GM18526 (cell line): ENCODE data around the gene NHERF2.

Experiments used
- POLR2A ChIP-seq: IDR thresholded peaks from 3 replicates; pipeline ENCODE4 v1.6.1; 2011; ENCODE audit not compliant: insufficient read length; ENCODE audit errors: extremely low read depth

The NHERF2 gene

DNA sequence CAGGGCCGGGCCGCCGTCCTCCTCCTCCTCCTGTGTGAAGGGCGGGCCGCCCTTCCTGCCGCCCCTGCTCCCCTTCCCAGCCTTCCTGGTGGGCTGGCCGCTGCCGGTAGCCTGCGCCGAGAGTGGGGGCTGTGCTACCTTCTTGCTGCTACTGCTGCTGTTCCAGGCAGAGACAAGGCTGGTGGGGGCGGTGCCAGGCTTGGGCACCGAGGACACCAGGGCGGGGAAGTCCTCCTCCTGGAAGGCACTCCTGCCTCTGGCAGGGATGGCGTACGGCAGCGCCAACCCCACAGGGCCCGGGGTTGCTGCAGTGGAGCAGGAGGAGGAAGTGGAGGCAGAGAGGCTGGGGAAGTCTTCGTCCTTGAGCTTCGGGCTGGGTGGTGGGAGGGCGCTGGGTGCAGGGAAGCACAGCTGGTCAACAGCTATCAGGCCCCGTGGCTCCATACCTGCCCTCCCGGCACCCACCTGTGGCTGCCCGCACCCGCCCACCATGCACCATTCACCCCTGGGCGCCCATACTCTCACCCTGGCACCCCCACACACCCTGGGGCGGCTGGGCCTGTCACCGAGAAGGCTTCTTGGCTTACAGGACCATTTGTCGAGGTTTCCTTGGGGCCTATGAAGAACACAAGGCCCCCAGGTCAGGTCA lies 26.7 kb upstream of the NHERF2 start:
- TF ChIP-seq POLR2A, result no peak

DNA sequence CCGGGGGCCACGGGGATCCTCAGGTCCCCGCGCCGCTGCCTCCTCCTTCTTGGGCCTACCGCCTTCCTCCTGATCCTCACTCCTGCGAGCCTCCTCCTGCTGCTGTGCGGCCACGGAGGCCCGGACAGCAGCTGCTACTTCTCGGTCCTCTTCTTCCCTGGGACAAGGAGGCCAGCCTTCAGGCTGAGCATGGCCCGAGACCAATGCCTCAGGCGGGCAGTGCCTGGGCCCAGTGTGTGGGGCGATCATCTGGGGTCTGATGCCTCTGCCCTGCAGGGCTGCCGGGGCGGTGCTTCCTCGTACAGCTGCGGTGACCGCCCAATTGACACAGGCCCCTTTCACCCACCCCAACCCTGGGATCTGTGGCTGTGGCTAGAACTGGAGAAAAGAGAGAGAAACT lies 25.7 kb upstream of the NHERF2 start:
- no peak for TF ChIP-seq POLR2A

DNA sequence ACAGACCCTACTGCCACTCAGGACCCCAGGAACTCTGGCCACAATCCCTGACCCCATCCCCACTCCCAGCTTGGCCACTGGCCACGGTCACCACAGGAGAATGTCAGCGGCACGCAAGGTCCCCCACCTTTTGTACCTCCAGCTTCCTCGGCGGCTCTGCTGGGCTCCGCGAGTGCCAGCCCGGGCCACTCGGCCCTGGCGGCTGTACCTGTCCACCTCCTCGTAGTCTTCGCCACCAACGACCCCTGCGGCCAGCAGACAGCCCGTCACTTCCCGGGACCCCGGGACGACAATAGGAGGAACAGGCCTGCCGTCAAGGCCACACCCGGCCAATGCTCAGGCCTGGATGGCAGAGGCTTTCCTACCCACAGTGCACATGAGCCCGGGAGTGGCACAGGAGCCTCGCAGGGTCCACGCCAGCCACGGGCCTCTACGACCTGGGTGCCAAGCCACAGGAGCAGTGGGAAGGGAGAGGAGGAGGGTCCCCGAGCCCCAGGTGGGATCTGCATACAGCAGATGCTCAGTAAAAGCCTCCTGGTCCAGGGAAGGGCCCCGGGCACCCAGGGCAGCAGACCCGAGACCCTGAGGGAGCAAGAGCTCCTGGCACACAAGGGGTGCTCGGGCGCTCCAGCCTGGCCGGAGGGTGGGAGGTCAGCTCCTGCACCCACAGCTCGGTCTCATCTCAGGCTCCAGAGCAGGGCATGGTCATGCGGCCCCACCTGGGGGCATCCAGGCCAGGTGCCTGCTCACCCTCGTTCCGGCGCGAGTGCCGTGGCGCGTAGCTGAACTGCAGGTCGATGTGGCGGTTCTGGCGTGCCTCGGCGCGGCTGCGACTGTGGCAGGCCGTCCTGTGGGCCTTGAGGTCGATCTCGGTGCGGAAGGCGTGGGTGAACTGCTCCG lies 25.0 kb upstream of the NHERF2 start:
- TF ChIP-seq POLR2A, result no peak

DNA sequence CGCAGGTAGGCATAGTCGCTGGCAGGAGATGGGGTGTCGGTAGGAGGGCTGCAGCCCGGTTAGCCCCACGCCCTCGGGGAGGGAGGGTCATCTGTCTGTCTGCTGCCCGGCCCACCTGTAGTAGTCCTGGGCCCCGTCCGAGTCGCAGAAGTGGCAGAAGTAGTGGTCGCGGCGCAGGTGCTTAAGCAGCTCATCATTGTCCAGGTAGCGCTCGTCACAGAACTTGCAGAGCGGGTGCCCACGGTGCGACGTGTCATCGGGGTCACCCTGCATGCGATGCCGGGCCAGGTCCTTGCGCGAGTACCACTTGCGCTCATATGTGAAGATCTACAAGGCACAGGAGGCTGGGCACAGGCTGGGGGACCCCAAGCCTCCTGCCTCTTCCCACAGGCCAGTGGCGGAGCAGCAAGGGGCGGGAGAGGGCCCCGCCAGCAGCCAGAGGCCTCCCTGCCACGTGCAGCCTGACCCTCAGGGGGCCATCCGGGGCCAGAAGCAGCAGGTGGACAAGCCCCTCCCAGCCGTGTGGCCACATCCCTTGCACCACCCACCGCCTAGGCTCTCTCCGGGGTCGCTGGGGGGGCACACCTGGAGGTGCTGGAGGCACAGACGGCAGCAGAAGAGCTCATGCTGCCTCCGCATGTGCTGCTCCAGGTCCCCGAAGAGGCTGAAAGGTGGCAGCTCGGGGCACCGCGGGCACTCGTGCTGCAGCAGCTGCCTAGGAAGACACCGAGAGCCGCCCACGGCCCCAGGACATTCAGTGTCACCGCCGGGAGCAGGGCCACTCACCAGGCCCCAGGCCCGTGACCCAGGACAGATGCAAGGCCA lies 24.1 kb upstream of the NHERF2 start:
- no peak for TF ChIP-seq POLR2A

DNA sequence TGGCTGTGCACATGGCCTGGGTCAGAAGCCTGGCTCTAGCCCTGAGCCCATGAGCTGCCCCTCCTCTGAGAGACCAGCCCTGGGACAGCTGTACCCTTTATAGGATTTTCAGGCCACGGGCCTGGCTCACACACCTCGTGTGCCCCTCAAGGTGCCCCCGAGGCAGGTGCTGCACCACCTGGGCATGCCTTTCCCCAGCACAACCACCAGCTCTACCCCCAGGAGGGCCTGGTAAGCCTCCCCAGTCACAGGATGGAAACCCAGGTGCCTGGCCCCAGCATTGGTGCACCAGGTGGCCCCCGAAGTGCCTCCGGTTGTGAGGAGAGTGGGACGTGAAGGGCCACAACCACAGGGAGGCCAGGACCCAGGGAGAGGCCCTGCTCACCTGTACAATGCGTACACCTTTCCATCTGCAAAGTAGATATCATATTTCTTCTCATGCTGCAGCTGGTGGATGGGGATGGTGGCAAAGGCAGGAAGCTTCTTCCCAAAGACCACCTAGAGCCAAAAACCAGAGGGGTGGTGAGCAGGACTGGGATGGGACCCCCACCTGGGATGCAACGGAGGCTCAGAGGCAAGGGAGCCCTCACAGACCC lies 23.4 kb upstream of the NHERF2 start:
- no peak for TF ChIP-seq POLR2A

DNA sequence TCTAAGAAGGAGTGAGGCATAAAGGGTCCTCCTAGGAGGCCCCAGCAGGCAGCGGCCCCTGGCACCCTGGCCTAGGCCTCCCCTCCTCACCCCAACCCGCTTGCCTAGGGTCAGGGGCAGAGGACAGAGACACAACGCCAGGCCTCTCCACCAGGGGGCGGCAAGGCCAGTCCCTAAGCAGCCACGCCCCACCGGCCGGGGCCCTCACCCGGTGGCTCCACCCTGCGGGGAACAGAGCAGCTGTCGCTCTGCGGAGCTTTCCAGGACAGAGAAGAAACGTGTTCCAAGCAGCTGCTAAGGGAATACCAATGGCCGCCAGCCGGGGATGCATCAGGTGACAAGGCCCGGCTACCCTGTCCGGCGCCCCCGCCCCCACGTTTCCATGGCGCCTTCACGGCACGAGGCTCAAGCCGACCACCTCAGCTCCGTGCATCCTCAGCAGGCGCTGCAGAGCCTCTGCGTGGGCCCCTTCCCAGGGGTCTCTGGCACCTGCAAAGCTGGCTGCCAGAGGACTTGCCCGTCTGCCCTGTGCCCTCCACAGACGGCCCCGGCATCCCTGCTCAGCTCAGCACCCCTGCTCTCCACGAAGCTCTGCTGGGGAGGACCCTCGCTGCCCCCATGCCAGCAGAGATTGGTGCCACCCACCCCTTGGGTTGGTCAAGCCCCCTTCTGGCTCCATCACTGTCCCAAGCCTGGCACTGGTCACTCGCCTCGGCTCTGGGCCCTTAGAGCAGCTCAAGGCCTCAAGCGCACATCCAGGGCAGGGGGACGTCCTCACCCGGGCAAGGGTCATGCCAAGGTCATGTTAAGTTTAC lies 22.7 kb upstream of the NHERF2 start:
- TF ChIP-seq POLR2A, result no peak

DNA sequence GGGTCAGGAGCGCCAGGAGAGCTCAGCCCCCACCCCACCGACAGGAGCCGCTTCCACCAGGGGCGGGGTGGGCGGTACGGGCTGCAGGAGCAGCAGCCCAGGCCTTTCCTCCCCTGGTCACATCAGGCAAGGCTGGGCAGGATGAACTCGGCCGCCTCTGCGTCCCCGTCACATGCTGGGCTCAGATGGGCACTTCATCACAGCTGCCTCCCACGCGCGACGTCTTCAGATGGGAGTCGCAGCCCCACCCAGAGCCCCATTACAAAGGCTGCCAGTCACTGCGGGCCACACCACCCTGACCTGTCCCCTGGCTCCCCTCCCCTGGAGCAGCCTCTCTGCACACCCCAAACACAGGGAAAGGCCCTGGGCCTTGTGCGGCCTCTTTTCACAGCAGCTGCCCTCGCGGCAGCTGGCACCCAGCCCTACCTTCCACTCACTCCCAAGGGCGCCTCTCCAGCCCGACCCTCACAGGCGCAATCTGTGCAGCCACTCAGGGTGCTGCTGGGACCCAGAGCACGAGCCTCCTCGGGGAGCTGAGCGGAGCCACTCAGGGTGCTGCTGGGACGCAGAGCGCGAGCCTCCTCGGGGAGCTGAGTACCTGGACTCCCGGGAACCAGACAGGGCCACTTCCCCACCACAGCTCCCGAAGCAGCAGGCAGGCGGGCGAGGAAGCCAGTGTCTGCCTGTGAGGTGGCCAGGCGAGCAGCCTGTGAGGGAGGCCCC lies 21.7 kb upstream of the NHERF2 start:
- TF ChIP-seq POLR2A, result no peak

DNA sequence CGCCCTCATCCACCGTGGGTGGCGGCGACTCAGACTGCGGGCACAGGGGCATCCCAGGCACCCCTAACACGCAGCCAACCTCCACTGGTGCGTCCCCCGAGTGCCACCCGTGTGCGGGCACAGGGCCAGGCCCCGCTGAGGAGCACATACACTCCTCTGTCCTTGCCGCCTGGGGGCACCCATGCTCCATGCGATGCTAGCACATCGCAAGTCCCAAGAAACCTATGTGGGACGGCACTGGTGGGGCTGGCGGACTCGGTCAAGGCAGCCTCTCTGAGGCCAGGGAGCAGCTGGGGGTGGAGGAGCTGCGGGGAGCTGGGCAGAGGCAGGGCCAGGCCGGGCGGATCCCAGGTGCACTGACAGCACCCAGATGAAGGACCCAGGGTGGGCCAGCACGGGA lies 21.1 kb upstream of the NHERF2 start:
- TF ChIP-seq POLR2A, result no peak

DNA sequence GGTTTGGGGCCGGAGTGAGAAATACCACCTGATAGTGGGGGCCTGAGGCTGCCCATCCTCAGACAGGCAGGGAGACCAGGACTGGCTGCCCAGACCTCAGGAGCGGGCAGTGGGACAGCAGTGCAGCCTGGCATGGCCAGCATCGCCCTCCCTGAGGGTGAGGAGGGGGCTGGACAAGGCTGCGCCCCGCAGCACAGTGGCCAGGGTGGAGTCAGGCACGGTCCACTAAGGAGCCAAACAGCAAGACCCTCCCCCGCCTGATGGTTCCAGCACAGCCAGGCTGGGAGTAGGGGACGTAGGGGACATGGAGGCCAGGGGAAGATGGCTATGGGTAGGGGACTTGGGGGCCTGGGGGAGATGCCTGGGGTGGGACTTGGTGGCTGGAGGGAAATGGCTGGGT lies 20.4 kb upstream of the NHERF2 start:
- no peak for TF ChIP-seq POLR2A

DNA sequence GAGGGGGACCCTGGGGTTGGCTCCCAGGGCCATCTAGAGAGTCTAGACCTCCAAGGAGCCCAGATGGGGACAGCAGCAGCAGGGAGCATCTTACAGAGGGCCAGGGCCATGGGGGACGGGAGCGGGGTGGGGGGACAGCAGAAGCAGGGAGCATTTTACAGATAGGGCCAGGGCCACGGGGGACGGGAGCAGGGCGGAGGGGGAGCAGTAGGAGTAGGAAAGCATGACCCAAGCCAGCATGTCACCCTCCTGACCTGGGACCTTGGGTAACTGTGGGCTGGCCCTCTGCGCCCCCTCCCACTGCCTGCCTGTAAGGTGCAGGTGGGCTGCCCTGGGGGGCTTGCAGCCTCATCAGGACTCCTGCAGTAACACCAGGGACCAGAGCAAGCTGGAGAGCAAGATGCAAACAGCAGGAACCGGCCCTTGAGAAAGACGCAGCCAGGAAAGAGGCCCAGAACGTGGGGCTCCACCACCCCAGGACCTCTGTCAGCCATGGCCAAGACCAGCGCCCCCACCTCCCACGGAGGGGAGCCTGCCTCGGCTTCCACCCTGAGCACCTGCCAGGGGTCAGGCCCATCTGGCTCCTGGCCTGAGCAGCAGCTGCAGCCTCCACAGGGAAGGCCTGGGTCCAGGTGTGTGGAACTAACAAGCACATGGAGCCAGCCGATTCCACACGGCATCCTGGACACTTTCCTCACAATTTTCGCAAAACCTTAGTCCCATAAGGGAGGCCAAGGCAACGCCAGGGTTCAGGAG lies 19.4 kb upstream of the NHERF2 start:
- no peak for TF ChIP-seq POLR2A

DNA sequence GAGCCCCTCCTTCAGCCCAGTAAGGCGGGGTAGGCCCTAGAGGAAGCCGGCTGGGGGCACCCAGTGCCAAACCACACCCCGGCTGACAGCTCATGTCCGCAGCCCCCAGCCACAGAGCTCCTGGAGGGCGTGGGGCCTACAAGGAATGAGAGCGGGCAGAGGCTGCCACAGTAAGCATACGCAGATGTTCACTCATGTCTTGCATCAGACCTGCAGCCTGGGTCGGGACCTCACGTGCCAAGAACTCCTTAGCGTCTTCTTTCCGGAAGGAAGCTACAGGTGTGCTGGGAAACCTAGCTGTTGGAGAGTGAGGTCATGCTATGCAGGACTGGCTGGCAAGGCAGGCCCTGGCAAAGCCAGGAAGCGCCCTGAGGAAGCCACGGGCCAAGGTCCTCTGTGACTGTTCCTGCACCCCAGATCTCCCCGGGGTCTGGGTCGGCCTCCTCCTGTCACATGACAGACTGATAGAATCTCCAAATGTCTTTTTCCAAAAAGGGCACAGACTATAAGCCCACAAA lies 18.6 kb upstream of the NHERF2 start:
- no peak for TF ChIP-seq POLR2A

DNA sequence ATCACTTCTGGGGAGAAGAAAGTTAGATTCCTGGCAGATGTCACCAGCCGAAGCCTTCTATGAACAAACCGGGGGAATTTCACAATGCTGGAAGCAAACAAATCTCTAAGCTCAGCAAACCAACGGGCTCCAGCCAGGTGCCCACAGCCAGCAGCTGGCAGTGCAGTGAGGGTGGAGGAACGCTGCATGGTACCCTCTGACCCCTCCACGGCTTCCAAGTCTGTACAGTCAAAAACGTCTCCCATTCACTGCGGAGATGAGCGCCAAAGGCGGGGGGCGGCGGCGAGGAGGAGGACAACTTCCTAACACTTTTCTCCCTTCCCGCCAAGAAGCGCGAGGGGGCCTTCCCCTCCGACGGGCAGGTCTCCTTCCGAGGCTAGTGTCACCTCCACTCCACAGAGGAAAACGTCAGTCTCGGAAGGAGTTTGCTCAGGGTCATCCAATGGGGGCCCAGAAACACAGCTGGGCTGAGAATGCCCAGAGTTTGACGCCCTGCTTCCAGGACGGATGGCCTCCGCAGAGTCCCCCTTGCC lies 18.0 kb upstream of the NHERF2 start:
- TF ChIP-seq POLR2A, result no peak
